ENCODE measurements around the gene MCFD2.

Gene MCFD2

GRCh38 chr2:46915281-46915810 lies at the start of gene MCFD2:
TSS of gene MCFD2 (minus strand) at chr2:46915806. CDS start at chr2:46909171, 6,635 bp downstream.
- no peak for DNase-seq (ENCODE audit: low read depth, low spot score)

DNA sequence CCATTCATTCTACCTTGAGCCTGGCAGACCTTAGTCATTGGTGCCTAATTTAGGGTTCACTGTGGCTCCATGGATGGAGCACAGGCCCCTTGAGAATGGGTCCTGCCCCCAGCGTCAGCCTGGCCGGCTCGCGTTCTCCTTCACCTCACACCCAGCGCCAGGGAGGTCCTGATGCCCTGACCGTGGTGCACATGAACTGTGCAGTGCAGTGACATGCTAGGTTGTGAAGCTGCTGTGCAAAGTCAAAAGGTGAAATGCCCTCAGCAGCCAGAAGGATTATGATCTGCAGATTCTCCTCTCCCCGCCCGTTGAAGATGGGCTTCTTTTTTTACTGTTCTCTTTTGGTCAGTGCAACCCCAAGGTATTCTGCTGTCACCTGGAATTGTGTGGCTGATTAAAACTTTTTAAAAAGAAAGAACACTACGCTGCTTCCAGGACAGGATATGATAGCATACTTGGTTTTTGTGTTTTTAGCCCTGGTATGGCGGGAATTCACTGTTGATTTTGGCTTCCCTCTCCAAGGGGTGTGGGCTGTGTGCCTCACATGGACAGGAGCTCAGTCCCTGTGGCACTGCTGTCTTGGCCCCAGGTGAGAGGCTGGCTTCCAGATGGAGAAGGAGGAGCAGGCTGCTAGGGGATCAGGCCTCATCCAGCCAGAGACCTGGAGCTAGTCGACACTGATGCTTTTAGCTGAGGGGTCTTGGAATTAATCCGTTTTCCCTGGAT lies 49.4 kb upstream of the MCFD2 start:
- DNase-seq (ENCODE audit: low read depth, low spot score), result no peak

DNA sequence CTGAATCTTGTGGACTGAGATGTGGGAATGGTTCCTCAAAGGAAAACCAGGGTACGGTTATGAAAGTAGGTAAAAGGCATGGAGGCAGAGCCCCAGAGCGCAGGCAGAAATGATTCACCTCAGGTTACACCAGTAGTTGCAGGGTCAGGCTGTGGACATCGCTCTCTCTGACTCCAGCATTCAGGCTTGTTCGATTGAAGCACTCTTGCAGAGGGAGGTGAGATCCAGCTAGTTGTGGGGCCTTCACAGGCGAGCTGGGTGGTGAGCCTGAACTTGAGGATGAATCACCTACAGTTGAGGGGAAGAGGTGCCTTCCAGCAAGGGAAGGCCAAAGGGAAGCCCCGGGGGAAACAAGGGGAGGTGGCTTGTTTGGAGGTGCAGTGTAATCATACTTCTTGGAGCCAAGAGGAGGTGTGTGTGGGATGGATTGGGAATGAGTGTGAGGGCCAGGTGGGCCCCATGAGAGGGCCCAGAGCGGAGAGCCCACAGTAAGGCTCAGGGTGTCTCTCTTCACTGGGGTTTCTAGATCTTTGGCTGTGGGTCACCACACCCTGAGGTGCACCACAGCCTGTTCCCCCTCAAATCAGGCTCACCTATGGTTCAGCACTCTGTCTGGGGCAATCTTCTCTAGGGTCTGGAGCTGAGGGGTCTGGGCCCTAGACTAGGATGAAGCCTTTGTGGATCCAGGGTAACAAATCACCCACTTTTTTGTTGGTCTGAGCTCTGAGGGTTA lies 48.5 kb upstream of the MCFD2 start:
- DNase-seq (ENCODE audit: low read depth, low spot score), result no peak

DNA sequence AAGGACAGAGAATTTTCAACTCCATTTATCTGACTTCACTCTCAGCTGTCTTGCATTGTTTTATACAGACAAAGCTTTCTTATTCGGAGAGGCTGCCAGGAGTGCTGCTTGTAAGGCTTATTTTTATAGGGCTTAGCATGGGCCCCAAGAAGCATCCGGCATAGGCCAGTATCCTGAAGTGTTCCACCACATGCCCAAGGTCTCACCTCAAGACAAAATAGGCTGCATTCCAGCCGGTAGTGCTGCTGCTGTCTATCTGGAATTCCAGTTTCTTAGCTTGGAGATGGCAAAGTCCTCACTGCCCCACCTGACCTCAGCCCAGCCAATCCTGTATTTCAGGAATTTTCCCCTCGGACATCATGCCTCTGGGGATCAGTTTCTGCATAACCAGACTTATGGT lies 47.6 kb upstream of the MCFD2 start:
- DNase-seq (ENCODE audit: low read depth, low spot score), result no peak

DNA sequence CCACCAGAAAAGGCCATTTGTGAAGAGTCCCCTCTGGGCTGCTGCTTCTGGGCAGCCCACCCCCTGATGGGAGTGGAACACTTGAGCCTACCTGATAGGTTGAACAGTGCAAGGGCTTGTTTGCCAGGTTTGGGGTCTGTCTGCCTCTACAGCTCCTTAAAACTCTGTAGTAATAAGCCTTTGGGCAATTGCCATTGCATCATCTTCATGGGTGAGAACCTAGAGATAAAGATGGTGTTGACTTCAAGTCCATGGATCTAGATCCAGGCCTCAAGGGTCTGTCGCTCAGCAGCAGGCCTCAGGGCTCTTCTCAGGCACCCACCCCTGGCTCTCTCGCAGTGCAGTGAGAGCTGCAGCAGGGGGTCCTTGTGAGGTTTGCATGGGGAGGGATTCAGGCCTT lies 47.1 kb upstream of the MCFD2 start:
- no peak for DNase-seq (ENCODE audit: low read depth, low spot score)

DNA sequence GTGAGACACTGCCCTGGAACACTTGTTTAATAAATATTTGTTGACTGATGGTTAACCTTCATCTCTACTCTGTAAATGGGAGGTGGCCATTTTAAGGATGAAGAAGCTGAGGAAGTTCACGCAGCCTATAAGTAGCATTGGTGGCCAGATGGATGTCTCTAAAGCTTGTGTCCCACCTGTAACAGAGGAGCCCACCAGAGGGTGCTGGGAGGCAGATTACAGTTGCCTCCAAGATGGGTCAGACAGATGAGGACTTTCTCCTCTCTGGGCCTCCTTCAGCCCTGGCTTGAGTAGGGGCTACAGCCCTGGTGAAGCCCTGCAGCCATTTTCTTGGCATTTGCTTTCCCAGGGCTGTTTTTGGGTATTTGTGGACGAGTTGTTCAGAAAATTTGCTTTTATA lies 45.0 kb upstream of the MCFD2 start:
- no peak for DNase-seq (ENCODE audit: low read depth, low spot score)

DNA sequence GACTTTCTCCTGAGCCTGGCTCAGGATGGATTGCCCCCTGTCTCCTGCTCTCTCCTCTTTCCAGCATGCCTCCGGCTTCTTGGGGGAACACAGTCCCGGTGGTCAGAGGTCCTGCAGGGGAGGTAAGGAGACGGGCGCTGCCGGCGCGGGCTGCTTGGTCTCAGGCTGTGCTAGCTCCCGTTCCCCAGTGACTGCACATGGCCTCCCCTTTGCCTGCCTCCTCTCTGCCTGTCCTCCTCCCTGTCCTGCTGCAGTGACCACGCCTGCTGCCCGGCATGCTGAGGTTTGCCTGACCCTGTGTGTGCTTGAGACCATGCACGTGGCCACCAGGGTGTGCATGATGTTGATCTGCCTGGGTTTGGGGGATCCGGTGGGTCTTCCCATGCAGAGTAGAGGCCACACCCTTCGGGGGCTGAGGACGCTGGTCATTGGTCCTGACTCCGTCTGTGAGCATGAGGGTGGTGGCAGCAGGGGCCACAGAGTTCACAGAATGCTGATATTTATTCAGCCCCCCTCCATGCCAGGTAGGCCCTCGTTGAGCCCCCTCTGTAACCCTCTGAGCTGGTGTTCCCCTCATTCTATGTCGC lies 42.9 kb upstream of the MCFD2 start:
- DNase-seq (ENCODE audit: low read depth, low spot score), result no peak

DNA sequence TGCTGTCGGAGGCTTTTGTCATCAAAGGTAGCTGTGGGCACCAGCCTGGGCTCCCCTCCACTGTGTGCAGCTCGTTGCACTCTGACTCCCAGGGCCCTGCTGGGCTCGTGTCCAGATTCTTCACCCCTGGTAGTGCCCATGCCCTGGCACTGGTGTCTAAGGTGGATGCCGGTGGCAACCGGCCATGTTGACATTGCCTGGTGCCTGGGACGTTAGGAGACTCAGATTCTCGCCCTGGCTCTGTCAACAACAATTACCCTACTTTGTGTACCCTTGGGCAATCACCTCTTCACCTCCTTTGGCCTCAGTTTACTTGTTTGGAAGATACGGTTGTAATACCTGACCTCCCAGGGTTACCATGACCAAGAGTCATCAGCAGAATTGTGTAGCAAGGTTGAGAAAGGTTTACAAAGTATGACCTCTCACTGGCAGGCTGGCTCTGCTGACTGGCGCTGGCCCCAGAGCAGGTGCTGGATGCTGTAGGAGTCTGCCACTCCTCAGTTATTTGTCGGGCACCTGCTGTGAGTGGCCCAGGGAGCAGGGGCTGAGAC lies 41.5 kb upstream of the MCFD2 start:
- DNase-seq (ENCODE audit: low read depth, low spot score), result no peak

DNA sequence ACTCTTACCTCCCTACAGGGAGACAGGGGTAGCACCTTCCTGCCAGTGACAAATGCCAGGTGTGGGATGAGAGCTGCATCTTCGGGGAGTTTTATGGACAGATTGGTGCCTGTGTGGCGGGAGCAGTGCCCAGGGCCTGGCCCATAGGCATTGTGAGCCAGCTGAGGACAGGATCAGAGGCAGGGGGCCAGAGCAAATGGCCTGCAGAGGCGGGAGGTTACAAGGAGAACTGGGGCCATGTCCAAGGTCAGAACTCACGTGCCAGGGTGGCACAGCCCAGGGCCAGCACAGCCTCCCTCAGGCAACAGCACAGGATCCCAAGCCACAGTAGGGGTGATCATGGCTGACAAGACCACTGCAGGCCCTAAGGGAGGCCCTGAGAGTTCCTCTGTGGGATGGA lies 40.2 kb upstream of the MCFD2 start:
- no peak for DNase-seq (ENCODE audit: low read depth, low spot score)

DNA sequence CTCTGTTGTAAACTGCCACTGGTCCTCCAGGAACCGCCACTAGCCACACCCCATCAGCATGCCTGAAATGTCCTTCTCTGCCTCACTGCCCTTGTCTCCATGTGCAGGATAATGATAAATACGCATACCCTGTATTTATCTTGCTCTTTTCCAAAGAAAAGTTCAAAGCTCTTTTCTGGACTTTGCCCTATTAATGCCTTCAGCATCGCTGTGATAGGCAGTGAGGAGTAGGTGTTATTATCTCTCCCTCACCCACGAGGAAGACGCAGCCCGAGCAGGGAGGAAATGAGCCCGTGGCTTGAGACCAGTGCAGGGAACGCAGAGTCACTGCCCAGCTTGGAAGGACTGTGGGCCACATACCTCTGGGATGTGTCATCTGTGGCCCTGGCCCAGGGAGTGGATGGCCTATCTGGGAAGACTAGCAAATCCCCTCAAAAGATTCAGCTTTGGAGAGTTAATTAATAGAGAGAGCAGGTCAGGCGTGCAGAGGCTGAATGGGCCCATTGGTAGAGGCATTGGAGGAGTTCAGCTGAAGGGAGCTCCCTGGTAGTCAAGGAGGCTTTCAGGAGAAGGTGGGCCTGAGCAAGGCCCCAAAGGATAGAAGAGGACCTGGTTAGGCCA lies 39.5 kb upstream of the MCFD2 start:
- no peak for DNase-seq (ENCODE audit: low read depth, low spot score)

DNA sequence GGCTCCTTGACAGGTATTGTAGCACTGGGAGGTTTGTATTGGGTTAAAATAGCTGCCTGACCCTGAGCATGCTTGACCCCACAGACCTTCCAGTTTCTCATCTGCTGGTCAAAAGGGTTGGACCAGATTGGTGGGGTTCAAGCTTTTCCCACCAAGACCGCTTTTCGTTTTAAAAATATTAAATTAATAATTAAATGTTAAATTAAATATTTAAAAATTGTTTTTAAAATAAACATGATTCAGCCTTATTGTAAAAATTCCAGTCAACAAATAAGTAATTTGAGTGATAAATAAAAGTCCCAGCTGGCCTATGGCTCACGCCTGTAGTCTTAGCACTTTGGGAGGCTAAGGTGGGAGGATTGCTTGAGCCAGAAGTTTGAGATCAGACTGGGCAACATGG lies 36.6 kb upstream of the MCFD2 start:
- no peak for DNase-seq (ENCODE audit: low read depth, low spot score)

DNA sequence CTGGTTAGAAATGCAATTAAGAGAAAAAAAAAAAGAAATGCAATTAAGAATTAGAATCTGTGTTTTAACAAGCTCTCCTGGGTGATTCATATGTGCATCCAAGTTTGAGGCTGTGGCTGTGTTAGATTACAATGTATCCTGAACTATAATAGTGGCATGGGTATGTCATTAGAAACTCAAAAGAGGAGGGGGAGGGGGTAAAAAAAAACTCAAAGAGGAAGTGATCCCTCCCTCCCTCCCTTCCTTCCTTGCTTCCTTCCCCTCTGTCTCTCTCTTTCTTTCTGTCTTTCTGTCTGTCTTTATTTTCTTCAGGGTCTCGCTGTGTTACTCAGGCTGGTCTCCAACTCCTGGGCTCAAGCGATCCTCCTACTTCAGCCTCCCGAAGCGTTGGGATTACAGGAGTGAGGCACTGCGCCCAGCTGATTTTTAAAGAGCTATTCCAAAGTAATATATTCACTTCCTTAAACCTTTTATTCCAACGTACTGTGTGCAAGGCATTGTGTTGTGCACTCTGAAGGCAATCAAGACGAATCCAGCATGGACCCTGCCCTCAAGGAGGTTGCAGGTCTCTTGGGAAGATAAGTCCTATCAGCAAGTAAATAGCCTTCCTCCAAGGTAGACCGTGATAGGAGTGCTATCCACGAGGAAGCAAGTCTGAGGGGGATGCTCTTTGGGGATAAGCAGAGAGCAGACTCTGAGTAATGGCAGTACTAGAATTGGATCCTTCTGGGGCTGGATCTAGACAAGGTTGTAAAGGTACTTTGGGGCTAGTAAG lies 35.9 kb upstream of the MCFD2 start:
- DNase-seq (ENCODE audit: low read depth, low spot score), result no peak

DNA sequence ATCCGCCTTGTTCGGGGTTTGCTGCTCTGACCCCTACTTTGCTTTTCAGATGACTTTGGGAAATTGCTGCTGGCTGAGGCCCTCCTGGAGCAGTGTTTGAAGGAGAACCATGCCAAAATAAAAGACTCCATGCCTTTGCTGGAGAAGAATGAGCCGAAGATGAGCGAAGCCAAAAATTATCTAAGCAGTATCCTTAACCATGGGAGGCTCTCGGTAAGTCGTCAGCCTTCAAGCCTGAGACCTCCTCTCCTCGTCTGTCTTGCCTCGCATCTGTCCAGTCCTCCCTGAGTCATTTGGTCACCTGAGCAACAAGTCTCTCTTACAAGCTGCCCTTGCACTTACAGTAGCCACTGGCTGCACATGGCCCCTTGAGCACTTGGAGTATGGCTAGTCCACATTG lies 34.7 kb upstream of the MCFD2 start:
- no peak for DNase-seq (ENCODE audit: low read depth, low spot score)

DNA sequence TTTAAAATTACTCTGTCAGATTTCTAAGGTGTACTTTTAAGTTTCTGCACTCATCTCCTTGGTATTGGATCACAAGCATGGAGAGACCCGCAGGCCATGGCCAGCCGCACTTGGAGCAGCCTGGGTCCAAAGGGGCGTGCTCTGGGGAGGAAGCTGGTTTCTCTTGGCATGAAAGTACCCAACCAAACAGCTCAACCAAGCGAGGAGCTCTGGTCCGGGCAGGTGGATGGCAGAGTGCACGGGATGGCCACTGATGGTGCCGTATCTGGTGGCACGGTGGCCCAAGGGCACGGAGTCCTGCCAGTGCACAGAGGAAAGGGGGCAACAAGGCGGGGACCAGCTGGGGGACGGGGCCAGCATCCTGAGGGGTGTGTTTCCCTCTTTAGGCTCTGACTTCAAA lies 32.2 kb upstream of the MCFD2 start:
- no peak for DNase-seq (ENCODE audit: low read depth, low spot score)

DNA sequence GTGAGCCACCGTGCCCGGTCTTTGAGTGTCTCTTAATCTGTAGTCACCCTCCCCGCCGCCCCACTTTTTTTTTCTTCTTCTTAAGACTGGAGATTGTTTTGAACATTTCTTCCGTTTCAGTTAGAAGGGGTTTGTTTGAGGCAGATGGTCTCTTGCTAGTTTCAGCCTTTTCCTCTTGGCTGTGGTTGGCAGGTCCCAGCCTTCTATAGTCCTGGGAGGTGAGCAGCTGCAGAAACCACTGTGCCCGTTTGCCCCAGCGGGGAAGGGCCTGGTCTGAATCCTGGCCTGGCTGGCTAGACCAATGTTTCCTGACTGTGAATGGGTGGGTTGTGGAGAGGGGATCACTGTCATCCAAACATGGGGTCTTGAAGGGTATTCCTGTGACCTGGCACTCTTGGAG lies 30.1 kb upstream of the MCFD2 start:
- DNase-seq (ENCODE audit: low read depth, low spot score), result no peak

- DNase-seq (ENCODE audit: low read depth, low spot score), result peak; percentile 44
Observed at GRCh38 chr2:46943881-46944798, 28.5 kb upstream of the MCFD2 start.

GRCh38 chr2:46942891-46943626 lies 27.5 kb upstream of the MCFD2 start:
- DNase-seq (ENCODE audit: low read depth, low spot score), result no peak

DNA sequence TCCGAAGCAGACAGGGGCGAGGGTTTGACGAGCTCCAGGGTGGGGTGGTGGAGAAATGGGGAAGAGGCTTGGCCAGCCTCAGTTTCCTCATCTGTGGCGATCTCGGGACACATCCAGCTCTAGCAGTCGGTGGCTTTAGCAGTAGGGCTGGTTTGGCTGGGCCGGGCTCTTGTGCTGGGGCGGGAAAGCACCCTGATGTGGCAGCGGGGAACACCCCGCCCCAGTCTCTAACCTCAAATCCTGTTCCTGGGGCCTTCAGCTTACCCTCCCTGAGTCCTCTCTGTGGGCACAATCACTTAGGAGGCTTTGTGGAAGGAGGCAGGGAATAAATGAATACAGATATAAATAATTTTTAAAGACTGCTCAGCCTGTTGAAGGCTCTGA lies 26.5 kb upstream of the MCFD2 start:
- peak; percentile 49 for DNase-seq (ENCODE audit: low read depth, low spot score)

- no peak for DNase-seq (ENCODE audit: low read depth, low spot score)
Observed at GRCh38 chr2:46939626-46940359, 24.2 kb upstream of the MCFD2 start.

All from activated CD4-positive, CD25-positive, alpha-beta regulatory T cell treated with anti-CD3 and anti-CD28 coated beads, Interleukin-2, amount 50 U/mL, for 16 hours (primary cell).